Measurements from ENCODE around the gene SLX4IP. TPM values are rescaled to one million over a fixed set of nuclear protein-coding genes. Genes with fewer than 3 reads are reported as not detected.
A peak's percentile ranks its signal among the peaks of the same experiment; 100 is the strongest.
"Not testable (repeated sequence)": the region's sequence is repeated elsewhere in the genome, so short reads cannot be mapped to it uniquely, and the experiment has no call there.

The SLX4IP gene
- 1 to 10 TPM; 3.0 to 6.3 (median 4.2) TPM for polyA plus RNA-seq (ENCODE audit: insufficient read length in 10 of 10)
- long read RNA-seq, donor 1: 0 reads
- long read RNA-seq, donor 2: 0 reads
- long read RNA-seq, donor 3: 0 reads
- long read RNA-seq, donor 4: 0 reads
- long read RNA-seq, donor 5: 0 reads
- long read RNA-seq, donor 6, full-length matches to known transcripts: 2 of 2 reads
- long read RNA-seq, donor 6, partial matches to known transcripts: 0 of 2 reads
- long read RNA-seq, donor 6, other reads (novel, unspliced or antisense): 0 of 2 reads
- long read RNA-seq, donor 7, full-length matches to known transcripts: 1 of 1 reads
- long read RNA-seq, donor 7, partial matches to known transcripts: 0 of 1 reads
- long read RNA-seq, donor 7, other reads (novel, unspliced or antisense): 0 of 1 reads
- long read RNA-seq, donor 8, full-length matches to known transcripts: 1 of 1 reads
- long read RNA-seq, donor 8, partial matches to known transcripts: 0 of 1 reads
- long read RNA-seq, donor 8, other reads (novel, unspliced or antisense): 0 of 1 reads
- long read RNA-seq, donor 9: 0 reads

DNA sequence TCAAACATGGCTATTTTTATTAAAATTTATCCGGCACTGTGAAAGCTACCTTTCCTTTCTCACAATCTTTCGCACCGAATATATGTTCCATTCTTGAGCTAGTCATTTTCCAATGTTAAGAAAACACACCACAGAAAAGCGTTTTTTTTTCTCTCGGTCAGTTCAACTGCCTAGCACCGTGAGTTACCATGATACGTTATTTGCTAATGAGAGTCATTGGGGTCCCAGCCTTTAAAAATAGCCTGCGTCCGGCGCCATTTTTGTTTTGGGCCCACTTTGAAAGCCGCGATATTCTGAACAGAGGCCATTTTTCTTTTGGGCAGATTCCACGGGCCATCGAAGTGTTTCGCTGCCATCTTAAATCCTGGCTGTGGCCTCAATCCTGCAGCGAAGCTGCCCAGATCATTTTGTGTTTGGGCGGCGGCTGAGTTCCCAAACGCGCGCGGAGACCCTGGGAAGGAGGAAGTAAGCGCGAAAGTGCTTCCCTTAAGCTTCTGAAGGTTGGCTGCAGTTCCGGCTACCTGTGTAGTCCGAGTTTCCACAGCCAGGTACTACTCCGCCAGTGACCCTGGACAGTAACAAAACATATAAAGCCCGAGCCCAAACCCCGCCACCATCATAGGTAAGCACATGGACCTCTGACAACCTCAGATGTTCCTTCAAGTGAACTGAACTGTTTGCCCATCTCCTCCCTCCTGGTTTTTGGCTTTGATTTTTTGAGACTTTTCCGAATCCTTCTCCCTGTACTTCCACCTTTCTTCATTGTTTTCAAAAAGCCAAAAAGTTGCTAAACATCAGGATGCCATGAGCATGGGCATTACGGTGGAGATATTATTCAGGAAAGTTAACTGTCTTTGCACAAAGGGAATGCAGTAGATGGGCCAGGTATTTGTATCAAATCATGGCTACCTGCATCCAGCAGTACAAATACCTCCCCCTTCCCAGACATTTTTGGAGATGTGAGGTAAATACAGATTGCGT lies at the start of gene SLX4IP:
Gene SLX4IP, plus strand, starts transcription at position 474 of the 981 bp plus-strand sequence. CDS start 22,900 bp downstream, outside the sequence.
- peak; percentile 98 for DNase-seq

- no peak for DNase-seq
Observed at GRCh38 chr20:10385850-10386544, 49.1 kb upstream of the SLX4IP start.

DNA sequence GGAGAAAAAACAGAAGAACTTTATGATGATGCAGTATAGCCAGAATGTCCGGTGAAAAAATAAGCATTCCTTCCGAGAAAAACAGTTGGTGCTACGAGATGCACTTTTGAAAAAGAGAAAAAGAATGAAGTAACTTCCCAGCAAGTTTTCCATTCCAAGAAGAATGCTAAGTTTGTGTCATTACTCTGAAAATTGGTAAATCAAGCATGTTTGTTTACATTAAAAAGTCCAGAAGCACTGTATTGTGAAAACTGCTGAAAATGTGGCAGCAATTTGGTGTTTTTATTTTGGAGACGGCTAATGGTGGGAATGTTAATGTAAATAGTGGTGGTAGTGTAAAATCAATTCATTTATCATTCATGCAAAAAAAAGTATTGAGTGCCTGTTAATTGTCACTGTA lies 47.4 kb upstream of the SLX4IP start:
- DNase-seq: no peak

- DNase-seq: no peak
Observed at GRCh38 chr20:10388597-10388996, 46.5 kb upstream of the SLX4IP start.

- DNase-seq: no peak
Observed at GRCh38 chr20:10390709-10391108, 44.4 kb upstream of the SLX4IP start.

- DNase-seq: not testable (repeated sequence)
Observed at GRCh38 chr20:10394752-10395151, 40.4 kb upstream of the SLX4IP start.

- no peak for DNase-seq
Observed at GRCh38 chr20:10398834-10399369, 36.2 kb upstream of the SLX4IP start.

- DNase-seq: peak in 2 of 3 donors; percentile 51 to 52
Observed at GRCh38 chr20:10402938-10403608, 32.0 kb upstream of the SLX4IP start.

GRCh38 chr20:10404023-10404628 lies 31.0 kb upstream of the SLX4IP start:
- DNase-seq: no peak

- no peak for DNase-seq
Observed at GRCh38 chr20:10404959-10405530, 30.1 kb upstream of the SLX4IP start.

- DNase-seq: no peak
Observed at GRCh38 chr20:10408108-10408813, 26.8 kb upstream of the SLX4IP start.

GRCh38 chr20:10411673-10412072 lies 23.4 kb upstream of the SLX4IP start:
- DNase-seq: no peak

- no peak for DNase-seq
Observed at GRCh38 chr20:10412591-10413408, 22.3 kb upstream of the SLX4IP start.

GRCh38 chr20:10415013-10415650 lies 20.0 kb upstream of the SLX4IP start:
- no peak for DNase-seq

- not testable (repeated sequence) for DNase-seq
Observed at GRCh38 chr20:10417218-10417617, 17.9 kb upstream of the SLX4IP start.

GRCh38 chr20:10419550-10420133 lies 15.5 kb upstream of the SLX4IP start:
- DNase-seq: no peak

GRCh38 chr20:10423735-10424134 lies 11.4 kb upstream of the SLX4IP start:
- DNase-seq: no peak

Measured in muscle of back (tissue), 13 donors.